GM21737 (cell line): ENCODE measurements around the gene ABI1.

Source experiments
- ATAC-seq: cut with Tn5 transposase; IDR thresholded peaks from one replicate; pipeline ENCODE4 v1.9.1; 2021; ENCODE audit warnings: mild to moderate bottlenecking, moderate library complexity; ENCODE audit not compliant: unreplicated experiment

ABI1 gene

DNA sequence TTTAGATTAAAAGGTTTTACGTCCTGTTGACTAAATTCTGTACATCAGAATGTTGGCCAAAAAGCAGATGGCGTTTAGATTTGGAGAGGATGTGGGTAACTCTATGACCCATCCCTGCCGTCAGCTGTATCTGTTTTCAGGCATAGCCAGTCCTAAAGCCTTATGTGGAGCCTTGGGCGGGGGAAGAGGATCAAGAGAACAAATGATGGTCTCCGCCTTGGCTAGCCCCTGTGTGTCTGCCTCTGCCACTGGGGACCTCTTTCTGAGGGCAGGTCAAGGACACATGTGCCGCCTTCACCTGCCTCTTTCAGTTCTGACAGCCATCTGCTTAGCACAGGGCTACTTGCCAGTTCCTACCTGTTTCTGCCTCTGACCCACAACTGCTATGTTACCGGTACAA lies 139.2 kb downstream of the ABI1 start:
- ATAC-seq, result no peak

- no peak for ATAC-seq
These were observed 143.3 kb downstream of the ABI1 start for GRCh38 chr10:26717476-26717875.

DNA sequence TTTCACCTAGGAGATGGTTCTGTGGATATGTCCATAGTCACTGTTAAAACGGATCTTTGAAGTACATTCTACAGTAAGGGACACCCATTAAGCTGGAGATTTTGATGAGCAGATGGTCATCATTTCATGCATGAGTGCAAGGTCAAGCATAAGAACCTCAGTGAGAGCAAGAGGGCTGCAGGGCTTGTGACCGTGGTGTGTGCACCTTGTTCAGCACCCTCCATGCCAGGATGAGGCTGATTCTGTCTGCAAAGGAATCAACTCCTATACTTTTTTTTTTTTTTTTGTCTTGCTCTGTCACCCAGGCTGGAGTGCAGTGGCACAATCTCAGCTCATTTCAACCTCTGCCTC lies 145.6 kb downstream of the ABI1 start:
- no peak for ATAC-seq

- ATAC-seq, result no peak
These were observed 146.2 kb downstream of the ABI1 start for GRCh38 chr10:26714415-26715136.

- ATAC-seq, result no peak
These were observed 149.4 kb downstream of the ABI1 start for GRCh38 chr10:26711324-26711723.

DNA sequence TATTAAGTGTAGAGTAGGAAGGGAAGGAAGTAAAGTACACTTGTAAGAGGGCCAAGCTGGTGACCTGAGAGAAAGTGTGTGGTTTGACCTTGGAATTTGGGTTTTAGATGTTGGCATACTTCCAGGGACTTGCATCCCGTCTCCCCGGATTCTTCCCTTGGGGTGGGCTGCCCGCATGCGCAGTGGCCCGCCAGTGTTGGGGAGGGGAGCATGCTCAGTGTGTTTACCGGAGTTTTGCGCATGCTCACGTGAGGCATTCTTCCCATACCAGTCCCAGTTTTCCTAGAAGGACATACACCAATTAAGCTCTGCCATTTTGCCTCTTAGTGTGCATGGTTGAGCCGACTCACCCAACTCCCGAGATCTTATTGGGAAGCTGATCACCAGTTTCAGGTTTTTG lies 153.8 kb downstream of the ABI1 start:
- no peak for ATAC-seq

GRCh38 chr10:26706206-26706605 lies 154.6 kb downstream of the ABI1 start:
- ATAC-seq, result no peak

DNA sequence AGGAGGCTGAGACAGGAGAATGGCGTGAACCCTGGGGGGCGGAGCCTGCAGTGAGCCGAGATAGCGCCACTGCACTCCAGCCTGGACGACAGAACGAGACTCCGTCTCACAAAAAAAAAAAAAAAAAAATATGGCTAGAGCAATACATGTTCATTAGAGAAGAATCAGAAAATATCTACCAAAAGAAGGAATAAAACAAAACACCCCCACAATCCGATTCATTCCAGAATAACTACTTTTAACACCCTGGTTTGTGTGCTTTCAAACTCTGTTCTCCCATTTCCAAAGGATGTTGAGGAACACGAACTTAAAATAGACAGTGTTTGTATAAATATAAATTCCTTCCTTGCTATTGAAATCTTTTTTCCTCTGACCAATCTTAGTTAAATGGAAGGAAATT lies 156.8 kb downstream of the ABI1 start:
- ATAC-seq, result no peak

DNA sequence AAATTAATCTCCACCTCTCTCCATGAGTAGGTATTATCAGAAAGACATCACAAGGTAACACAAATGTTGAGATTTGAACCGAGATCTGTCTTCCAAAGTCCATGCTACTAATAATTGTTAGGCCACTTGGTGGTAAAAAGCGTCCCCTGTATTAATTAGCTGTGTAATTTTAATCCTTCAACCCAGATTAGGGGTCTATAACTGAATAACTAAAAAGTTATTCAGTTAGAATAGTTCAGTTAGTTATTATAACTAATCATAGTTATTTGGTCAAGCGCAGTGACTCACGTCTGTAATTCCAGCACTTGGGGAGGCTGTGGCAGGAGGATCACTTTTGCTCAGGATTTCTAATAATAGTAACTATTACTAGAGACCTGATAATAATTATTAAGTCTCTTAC lies 157.7 kb downstream of the ABI1 start:
- no peak for ATAC-seq

GRCh38 chr10:26700884-26701630 lies 159.7 kb downstream of the ABI1 start:
- ATAC-seq, result no peak

DNA sequence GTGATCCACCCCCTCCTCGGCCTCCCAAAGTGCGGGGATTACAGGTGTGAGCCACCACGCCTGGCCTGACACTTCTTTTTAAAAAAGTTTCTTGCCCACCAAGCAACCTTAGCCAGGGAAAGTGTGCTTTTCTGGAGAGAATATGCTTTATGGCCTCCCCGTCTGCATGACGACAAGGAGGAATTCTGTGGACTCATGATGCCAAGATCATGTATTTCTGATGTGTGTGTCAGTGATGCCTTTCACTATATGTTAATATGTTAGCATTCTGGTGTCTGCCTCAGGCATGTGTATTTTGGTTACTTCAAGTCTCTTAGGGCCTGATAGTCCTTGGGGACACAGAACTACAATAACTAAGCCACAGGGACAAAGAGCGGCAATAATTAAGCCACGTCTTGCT lies 161.1 kb downstream of the ABI1 start:
- ATAC-seq, result no peak

DNA sequence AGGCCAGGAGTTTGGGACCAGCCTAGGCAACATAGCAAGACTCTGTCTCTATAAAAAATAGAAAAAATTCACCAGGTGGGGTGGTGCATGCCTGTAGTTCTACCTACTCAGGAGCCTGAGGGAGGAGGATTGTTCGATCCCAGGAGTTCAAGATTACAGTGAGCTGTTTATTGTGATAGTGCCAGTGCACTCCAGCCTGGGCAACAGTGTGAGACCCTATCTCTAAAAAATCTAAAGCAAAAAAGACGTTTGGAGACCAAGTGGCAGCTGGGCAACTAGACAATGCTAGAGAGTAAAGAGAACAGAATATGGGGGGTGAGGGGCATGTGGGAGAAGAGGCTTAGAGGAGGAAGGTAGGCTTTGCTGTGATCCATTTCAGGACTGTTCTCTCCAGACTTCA lies 161.8 kb downstream of the ABI1 start:
- ATAC-seq, result no peak

GRCh38 chr10:26697922-26698608 lies 162.7 kb downstream of the ABI1 start:
- no peak for ATAC-seq

DNA sequence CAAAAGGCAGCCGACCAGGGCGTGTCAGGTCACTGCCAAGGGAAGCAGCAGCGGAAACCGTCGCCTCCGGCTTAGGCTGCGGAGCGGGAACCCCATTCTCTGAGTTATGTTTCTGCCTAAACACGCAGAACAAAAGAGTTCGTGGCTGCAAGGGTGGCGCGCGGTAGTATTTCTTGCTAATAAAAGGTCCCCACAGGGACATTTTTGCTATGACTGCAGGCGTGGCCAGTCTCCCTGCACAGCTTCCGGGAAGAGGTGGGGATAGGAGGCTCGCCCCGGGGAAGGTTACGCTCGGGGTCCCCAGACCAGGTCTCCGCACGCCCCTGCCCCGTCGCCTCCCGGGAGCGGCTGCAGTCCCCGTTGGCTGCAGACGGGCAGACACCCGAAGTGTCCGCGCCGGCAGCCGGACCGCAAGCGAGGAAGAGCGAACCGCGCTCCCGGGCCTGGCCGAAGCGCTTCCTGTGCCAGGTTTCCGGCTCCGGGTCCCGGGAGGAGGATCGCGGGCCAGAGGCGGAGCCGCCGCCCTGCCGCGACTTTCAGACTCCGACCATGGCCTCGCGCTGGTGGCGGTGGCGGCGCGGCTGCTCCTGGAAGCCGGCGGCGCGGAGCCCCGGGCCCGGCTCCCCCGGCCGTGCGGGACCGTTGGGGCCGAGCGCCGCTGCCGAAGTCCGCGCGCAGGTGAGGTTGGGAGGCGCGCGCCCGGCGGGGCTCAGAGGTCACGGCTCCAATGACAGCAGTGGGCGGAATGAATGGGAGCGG lies 163.4 kb downstream of the ABI1 start, which contains the start of gene PDSS1:
Gene PDSS1, plus strand, starts transcription at position 539 of the 759 bp plus-strand sequence. Its CDS starts 11 bp downstream, at position 550.
- ATAC-seq, result peak; percentile 77

- no peak for ATAC-seq
These were observed 164.0 kb downstream of the ABI1 start for GRCh38 chr10:26696786-26697162.
